ENCODE data around the gene MBD5.

MBD5 gene

DNA sequence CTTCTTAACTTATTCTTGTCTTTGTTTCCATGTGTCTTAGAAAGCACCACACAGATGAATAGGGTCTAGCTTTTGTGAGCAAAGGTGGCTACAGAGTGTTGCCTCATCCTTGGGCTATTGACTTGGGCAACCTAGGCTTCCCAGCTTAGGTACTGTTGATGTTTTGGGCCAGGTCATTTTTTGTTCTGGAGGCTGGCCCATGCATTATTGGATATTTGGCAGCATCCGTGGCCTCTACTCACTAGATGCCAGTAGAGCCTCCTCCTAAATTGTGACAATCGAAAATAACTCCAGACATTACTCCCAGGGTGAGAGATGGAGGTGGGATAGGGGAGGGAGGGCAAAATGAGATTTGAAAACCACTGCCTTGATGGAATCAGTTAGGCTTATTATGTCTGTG lies 496.4 kb downstream of the MBD5 start:
- Histone ChIP-seq H3K4me2 (no peak overlapping the region), H3K9ac (no peak overlapping the region), H2AFZ (ENCODE audit: low read depth) (no peak overlapping the region), H3K27me3 (ENCODE audit: insufficient read depth, low read depth) (no peaks in the 10 kb centered on the region), H3K4me3 (IDR thresholded peaks at IDR 0.05; ENCODE audit: insufficient read depth, low read depth, low read length) (no peak overlapping the region), H3K4me1 (ENCODE audit: low read depth, poor library complexity, severe bottlenecking) (no peaks in the 10 kb centered on the region), H3K36me3 (ENCODE audit: insufficient read depth) (no peaks in the 10 kb centered on the region), H4K20me1 (ENCODE audit: insufficient read depth) (no peaks in the 10 kb centered on the region), H3K27ac (no peak overlapping the region), H3K79me2 (ENCODE audit: insufficient read depth, low read depth) (no peaks in the 10 kb centered on the region)
- TF ChIP-seq, protein P1, sequence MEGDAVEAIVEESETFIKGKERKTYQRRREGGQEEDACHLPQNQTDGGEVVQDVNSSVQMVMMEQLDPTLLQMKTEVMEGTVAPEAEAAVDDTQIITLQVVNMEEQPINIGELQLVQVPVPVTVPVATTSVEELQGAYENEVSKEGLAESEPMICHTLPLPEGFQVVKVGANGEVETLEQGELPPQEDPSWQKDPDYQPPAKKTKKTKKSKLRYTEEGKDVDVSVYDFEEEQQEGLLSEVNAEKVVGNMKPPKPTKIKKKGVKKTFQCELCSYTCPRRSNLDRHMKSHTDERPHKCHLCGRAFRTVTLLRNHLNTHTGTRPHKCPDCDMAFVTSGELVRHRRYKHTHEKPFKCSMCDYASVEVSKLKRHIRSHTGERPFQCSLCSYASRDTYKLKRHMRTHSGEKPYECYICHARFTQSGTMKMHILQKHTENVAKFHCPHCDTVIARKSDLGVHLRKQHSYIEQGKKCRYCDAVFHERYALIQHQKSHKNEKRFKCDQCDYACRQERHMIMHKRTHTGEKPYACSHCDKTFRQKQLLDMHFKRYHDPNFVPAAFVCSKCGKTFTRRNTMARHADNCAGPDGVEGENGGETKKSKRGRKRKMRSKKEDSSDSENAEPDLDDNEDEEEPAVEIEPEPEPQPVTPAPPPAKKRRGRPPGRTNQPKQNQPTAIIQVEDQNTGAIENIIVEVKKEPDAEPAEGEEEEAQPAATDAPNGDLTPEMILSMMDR (conservative IDR thresholded peaks at IDR 0.05; ENCODE audit: low read depth, low read length) = no peak

DNA sequence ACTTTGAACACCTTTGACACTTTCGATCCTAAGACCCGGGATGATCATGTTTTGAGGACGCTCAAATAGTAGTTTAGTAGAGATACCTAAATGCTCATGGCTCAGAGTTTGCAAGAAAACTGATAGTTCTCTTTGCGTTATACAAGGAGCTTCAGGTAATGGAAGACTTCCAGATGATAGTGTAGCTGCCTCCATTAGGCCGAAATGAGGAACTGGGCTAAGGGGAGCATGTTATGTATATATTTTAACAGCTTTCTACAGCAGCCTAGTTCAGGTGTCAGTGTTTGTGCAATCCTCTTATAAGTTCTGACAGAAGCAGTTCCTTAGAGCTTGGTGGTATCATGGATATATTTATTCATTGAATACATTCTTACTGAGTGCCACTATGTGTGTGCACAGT lies 496.9 kb downstream of the MBD5 start:
- TF ChIP-seq, protein P1 (conservative IDR thresholded peaks at IDR 0.05; ENCODE audit: low read depth, low read length) = no peak

DNA sequence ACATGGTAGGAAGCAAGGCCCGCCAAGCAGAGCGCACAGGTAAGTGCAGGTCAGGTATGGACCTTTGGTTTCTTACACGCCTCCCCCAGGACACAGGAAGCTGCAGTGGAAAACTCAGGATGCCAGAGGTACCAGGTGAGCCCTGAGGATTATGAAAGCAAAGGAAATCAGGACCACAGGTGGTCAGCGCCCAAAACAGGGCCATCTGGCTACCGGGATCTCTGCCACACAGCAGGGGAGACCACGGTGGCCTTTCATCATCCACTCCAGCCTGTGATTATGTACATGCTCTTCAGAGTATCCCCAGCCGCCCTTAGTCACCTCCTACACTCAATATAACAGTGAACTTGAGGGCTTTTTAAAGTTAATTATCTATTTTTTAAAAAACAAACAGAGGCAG lies 498.1 kb downstream of the MBD5 start:
- H3K36me3 ChIP-seq (ENCODE audit: insufficient read depth) = no peaks in the 10 kb centered on the region
- H3K27me3 ChIP-seq (ENCODE audit: insufficient read depth, low read depth) = no peaks in the 10 kb centered on the region
- H3K4me1 ChIP-seq (ENCODE audit: low read depth, poor library complexity, severe bottlenecking) = no peaks in the 10 kb centered on the region
- no peaks in the 10 kb centered on the region for H3K79me2 ChIP-seq (ENCODE audit: insufficient read depth, low read depth)
- TF ChIP-seq, protein P1 (conservative IDR thresholded peaks at IDR 0.05; ENCODE audit: low read depth, low read length) = no peak
- H2AFZ ChIP-seq (ENCODE audit: low read depth) = no peak overlapping the region
- no peak overlapping the region for H3K4me3 ChIP-seq (IDR thresholded peaks at IDR 0.05; ENCODE audit: insufficient read depth, low read depth, low read length)
- no peak overlapping the region for H3K4me2 ChIP-seq
- no peaks in the 10 kb centered on the region for H4K20me1 ChIP-seq (ENCODE audit: insufficient read depth)
- no peak overlapping the region for H3K9ac ChIP-seq
- no peak overlapping the region for H3K27ac ChIP-seq

More for the DNA sequence above, 496.9 kb downstream of the MBD5 start:
- Histone ChIP-seq H3K36me3 (ENCODE audit: insufficient read depth) (no peaks in the 10 kb centered on the region), H3K4me3 (IDR thresholded peaks at IDR 0.05; ENCODE audit: insufficient read depth, low read depth, low read length) (no peak overlapping the region), H3K27me3 (ENCODE audit: insufficient read depth, low read depth) (no peaks in the 10 kb centered on the region), H2AFZ (ENCODE audit: low read depth) (no peak overlapping the region), H3K9ac (no peak overlapping the region), H3K27ac (no peak overlapping the region), H3K4me2 (no peak overlapping the region), H3K79me2 (ENCODE audit: insufficient read depth, low read depth) (no peaks in the 10 kb centered on the region), H4K20me1 (ENCODE audit: insufficient read depth) (no peaks in the 10 kb centered on the region), H3K4me1 (ENCODE audit: low read depth, poor library complexity, severe bottlenecking) (no peaks in the 10 kb centered on the region)

DNA sequence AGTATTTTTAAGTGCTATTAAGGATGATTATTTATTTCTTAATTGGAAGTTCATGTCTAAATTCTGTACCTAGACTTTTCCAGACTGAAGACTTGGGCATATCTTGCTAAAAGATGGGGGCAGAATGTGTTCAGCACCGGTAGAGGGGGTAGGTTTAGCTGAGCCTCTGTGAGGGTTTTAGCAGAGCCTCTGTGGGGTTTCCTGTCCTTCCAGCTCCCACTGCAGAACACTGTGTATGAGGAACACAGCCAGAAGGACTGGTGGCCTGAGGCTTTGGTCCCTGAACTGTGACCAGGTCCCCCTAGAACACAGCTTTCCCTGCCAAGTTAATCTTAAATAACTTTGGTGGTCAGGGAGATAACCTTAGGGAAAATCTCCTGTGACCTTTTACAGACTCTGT lies 500.3 kb downstream of the MBD5 start:
- H4K20me1 ChIP-seq (ENCODE audit: insufficient read depth) = no peaks in the 10 kb centered on the region
- TF ChIP-seq, protein P1 (conservative IDR thresholded peaks at IDR 0.05; ENCODE audit: low read depth, low read length) = no peak
- H3K27me3 ChIP-seq (ENCODE audit: insufficient read depth, low read depth) = no peaks in the 10 kb centered on the region
- H2AFZ ChIP-seq (ENCODE audit: low read depth) = no peak overlapping the region
- H3K27ac ChIP-seq = no peak overlapping the region
- H3K4me3 ChIP-seq (IDR thresholded peaks at IDR 0.05; ENCODE audit: insufficient read depth, low read depth, low read length) = no peak overlapping the region
- no peak overlapping the region for H3K9ac ChIP-seq
- no peak overlapping the region for H3K4me2 ChIP-seq
- H3K79me2 ChIP-seq (ENCODE audit: insufficient read depth, low read depth) = no peaks in the 10 kb centered on the region
- no peaks in the 10 kb centered on the region for H3K4me1 ChIP-seq (ENCODE audit: low read depth, poor library complexity, severe bottlenecking)
- no peaks in the 10 kb centered on the region for H3K36me3 ChIP-seq (ENCODE audit: insufficient read depth)

Data from KMS-11 (cell line).